Mesodermal cell (in vitro differentiated cells): ENCODE measurements around the gene SNRNP48.

Experiments used
- H3K27ac ChIP-seq: 2 replicates; pipeline ENCODE4 v1.7.0; 2013; ENCODE audit warnings: mild to moderate bottlenecking, low read depth, low read length, moderate library complexity; ENCODE audit not compliant: severe bottlenecking
- H3K36me3 ChIP-seq: 2 replicates; pipeline ENCODE4 v1.7.1; 2013; ENCODE audit warnings: mild to moderate bottlenecking, low read length, moderate library complexity; ENCODE audit not compliant: control insufficient read depth, insufficient read depth
- H3K4me1 ChIP-seq: one replicate; pipeline ENCODE4 v1.7.1; 2013; ENCODE audit warnings: mild to moderate bottlenecking, low read length; ENCODE audit not compliant: insufficient read depth, control insufficient read depth, poor library complexity, severe bottlenecking
- H3K4me3 ChIP-seq: 2 replicates; pipeline ENCODE4 v1.7.0; 2013; ENCODE audit warnings: low read length, control low read depth, mild to moderate bottlenecking; ENCODE audit not compliant: insufficient read depth, poor library complexity, severe bottlenecking; ENCODE audit errors: extremely low read depth
- H3K9me3 ChIP-seq: 2 replicates; pipeline ENCODE4 v1.7.1; 2013; ENCODE audit warnings: mild to moderate bottlenecking, low read length, moderate library complexity; ENCODE audit not compliant: control insufficient read depth
- WGBS, 2 experiments: methylation state at CpG; one replicate each; pipeline ENCODE4 v1.1.5; 2013; ENCODE audit warnings: missing lambda C conversion rate in 2 of 2; ENCODE audit not compliant: insufficient coverage in 2 of 2; 5-methylcytosine and 5-hydroxymethylcytosine counted together

The SNRNP48 gene

GRCh38 chr6:7546020-7546369 lies 44.0 kb upstream of the SNRNP48 start:
- Histone ChIP-seq H3K36me3 (peaks cover 21% of the 10 kb centered on the region), H3K4me1 (peaks cover 12% of the 10 kb centered on the region), H3K27ac (peak overlapping the region; percentile 59), H3K4me3 (no peak overlapping the region), H3K9me3 (no peaks in the 10 kb centered on the region)
- WGBS, 2 experiments: 76 to 82% methylated on average over 4 to 5 of the region's 6 CpGs

- H3K36me3 ChIP-seq: peaks cover 21% of the 10 kb centered on the region
- H3K9me3 ChIP-seq: no peaks in the 10 kb centered on the region
- no CpG with 5 or more reads among the region's 2 CpGs for WGBS, 2 experiments
- peaks cover 12% of the 10 kb centered on the region for H3K4me1 ChIP-seq
- H3K4me3 ChIP-seq: no peak overlapping the region
- no peak overlapping the region for H3K27ac ChIP-seq
Observed at GRCh38 chr6:7546383-7546782, 43.6 kb upstream of the SNRNP48 start.

- H3K4me1 ChIP-seq: peaks cover 12% of the 10 kb centered on the region
- no peak overlapping the region for H3K27ac ChIP-seq
- peaks cover 25% of the 10 kb centered on the region for H3K36me3 ChIP-seq
- no peak overlapping the region for H3K4me3 ChIP-seq
- WGBS, 2 experiments: 88 to 89% methylated on average over 4 of the region's 4 CpGs
- H3K9me3 ChIP-seq: no peaks in the 10 kb centered on the region
Observed at GRCh38 chr6:7546896-7547295, 43.1 kb upstream of the SNRNP48 start.

- H3K4me1 ChIP-seq: peaks cover 12% of the 10 kb centered on the region
- H3K27ac ChIP-seq: no peak overlapping the region
- no peaks in the 10 kb centered on the region for H3K9me3 ChIP-seq
- peaks cover 27% of the 10 kb centered on the region for H3K36me3 ChIP-seq
- WGBS, 2 experiments: 92% methylated on average over 2 of the region's 4 CpGs; no CpG with 5 or more reads in 1 of the 2 experiments
- H3K4me3 ChIP-seq: no peak overlapping the region
Observed at GRCh38 chr6:7547315-7547714, 42.7 kb upstream of the SNRNP48 start.

- 71 to 83% methylated on average over 1 of the region's 2 CpGs for WGBS, 2 experiments
- H3K4me3 ChIP-seq: no peak overlapping the region
- H3K4me1 ChIP-seq: peaks cover 7% of the 10 kb centered on the region
- H3K27ac ChIP-seq: no peak overlapping the region
- peaks cover 27% of the 10 kb centered on the region for H3K36me3 ChIP-seq
- no peaks in the 10 kb centered on the region for H3K9me3 ChIP-seq
Observed at GRCh38 chr6:7550433-7550801, 39.6 kb upstream of the SNRNP48 start.

GRCh38 chr6:7554533-7555275 lies 35.3 kb upstream of the SNRNP48 start:
- no peak overlapping the region for H3K27ac ChIP-seq
- no peaks in the 10 kb centered on the region for H3K4me1 ChIP-seq
- H3K4me3 ChIP-seq: no peak overlapping the region
- 91 to 92% methylated on average over 1 to 4 of the region's 6 CpGs for WGBS, 2 experiments
- H3K9me3 ChIP-seq: no peaks in the 10 kb centered on the region
- H3K36me3 ChIP-seq: peaks cover 40% of the 10 kb centered on the region

- WGBS, 2 experiments: 96% methylated on average over 7 to 8 of the region's 11 CpGs
- Histone ChIP-seq H3K4me3 (no peak overlapping the region), H3K9me3 (no peaks in the 10 kb centered on the region), H3K4me1 (no peaks in the 10 kb centered on the region), H3K27ac (no peak overlapping the region), H3K36me3 (peaks cover 48% of the 10 kb centered on the region)
Observed at GRCh38 chr6:7555671-7556070, 34.3 kb upstream of the SNRNP48 start.

- WGBS, 2 experiments: 96 to 98% methylated on average over 7 to 11 of the region's 12 CpGs
- Histone ChIP-seq H3K4me1 (no peaks in the 10 kb centered on the region), H3K9me3 (no peaks in the 10 kb centered on the region), H3K4me3 (no peak overlapping the region), H3K36me3 (peaks cover 57% of the 10 kb centered on the region), H3K27ac (no peak overlapping the region)
Observed at GRCh38 chr6:7556394-7557106, 33.4 kb upstream of the SNRNP48 start.

- Histone ChIP-seq H3K9me3 (no peaks in the 10 kb centered on the region), H3K27ac (no peak overlapping the region), H3K36me3 (peaks cover 62% of the 10 kb centered on the region), H3K4me3 (no peak overlapping the region), H3K4me1 (no peaks in the 10 kb centered on the region)
- WGBS, 2 experiments: 89 to 100% methylated on average over 1 of the region's 2 CpGs
Observed at GRCh38 chr6:7557652-7558051, 32.3 kb upstream of the SNRNP48 start.

- no peak overlapping the region for H3K27ac ChIP-seq
- no peaks in the 10 kb centered on the region for H3K9me3 ChIP-seq
- 96% methylated on average over 2 of the region's 4 CpGs; no CpG with 5 or more reads in 1 of the 2 experiments for WGBS, 2 experiments
- H3K36me3 ChIP-seq: peaks cover 73% of the 10 kb centered on the region
- H3K4me1 ChIP-seq: no peaks in the 10 kb centered on the region
- H3K4me3 ChIP-seq: no peak overlapping the region
Observed at GRCh38 chr6:7558781-7559180, 31.2 kb upstream of the SNRNP48 start.

- H3K36me3 ChIP-seq: peaks cover 77% of the 10 kb centered on the region
- H3K4me3 ChIP-seq: no peak overlapping the region
- H3K9me3 ChIP-seq: no peaks in the 10 kb centered on the region
- H3K27ac ChIP-seq: no peak overlapping the region
- H3K4me1 ChIP-seq: no peaks in the 10 kb centered on the region
- 95 to 100% methylated on average over 3 to 5 of the region's 6 CpGs for WGBS, 2 experiments
Observed at GRCh38 chr6:7559196-7559595, 30.8 kb upstream of the SNRNP48 start.
